Omental fat pad (tissue), 4 donors: ENCODE data around the gene RAP2B. TPM values are rescaled to one million over a fixed set of nuclear protein-coding genes. Genes with fewer than 3 reads are reported as not detected.

Experiments used
- ATAC-seq: fragments of 150-250 bp; one replicate; pipeline ENCODE4 v1.9.1; 2016; ENCODE audit warnings: mild to moderate bottlenecking, moderate library complexity; ENCODE audit not compliant: low FRiP score
- DNase-seq: peaks from one replicate; pipeline ENCODE4 v3.0.0-alpha.2; 2019; ENCODE audit warnings: low spot score
- total RNA-seq, 4 donors: library from RNA; depleted of rRNA; stranded (reverse); fragments of >200 nt; gene quantifications; one replicate each; pipeline ENCODE4 v1.1.0, GENCODE V29; 2016
- TF ChIP-seq, protein P1 (sequence below), 3 donors: fragments of 450-650 bp; IDR thresholded peaks; one replicate each; pipeline ENCODE4 v1.5.1; 2016 to 2017; ENCODE audit warnings: antibody characterized with exemption in 3 of 3, mild to moderate bottlenecking in 3 of 3, moderate library complexity in 2 of 3

Gene RAP2B
- total RNA-seq, 4 donors from 2014 or later, result 14.7 to 28.1 (median 20.8) TPM

DNA sequence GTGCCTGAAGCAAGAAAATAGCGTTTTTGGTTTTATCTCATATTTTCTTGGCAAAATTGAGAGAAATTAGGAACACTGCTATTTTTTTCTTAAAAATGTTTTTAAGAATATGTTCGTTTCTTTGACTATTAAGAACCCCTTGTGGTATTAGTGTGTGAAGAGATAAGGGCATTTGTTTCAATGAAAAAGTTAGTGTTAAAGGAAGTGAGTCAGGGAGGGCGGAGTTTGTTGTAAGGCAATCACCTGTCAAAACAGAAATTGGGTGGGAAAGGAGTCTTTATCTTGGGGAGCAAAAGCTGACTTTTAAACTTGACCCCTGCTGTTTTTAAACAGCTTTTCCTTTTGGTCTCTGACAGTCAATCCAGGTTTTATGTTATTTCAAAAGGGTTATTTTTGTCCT lies 4.2 kb downstream of the RAP2B start:
- TF ChIP-seq, protein P1, sequence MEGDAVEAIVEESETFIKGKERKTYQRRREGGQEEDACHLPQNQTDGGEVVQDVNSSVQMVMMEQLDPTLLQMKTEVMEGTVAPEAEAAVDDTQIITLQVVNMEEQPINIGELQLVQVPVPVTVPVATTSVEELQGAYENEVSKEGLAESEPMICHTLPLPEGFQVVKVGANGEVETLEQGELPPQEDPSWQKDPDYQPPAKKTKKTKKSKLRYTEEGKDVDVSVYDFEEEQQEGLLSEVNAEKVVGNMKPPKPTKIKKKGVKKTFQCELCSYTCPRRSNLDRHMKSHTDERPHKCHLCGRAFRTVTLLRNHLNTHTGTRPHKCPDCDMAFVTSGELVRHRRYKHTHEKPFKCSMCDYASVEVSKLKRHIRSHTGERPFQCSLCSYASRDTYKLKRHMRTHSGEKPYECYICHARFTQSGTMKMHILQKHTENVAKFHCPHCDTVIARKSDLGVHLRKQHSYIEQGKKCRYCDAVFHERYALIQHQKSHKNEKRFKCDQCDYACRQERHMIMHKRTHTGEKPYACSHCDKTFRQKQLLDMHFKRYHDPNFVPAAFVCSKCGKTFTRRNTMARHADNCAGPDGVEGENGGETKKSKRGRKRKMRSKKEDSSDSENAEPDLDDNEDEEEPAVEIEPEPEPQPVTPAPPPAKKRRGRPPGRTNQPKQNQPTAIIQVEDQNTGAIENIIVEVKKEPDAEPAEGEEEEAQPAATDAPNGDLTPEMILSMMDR (IDR thresholded peaks at IDR 0.05), result no peak
- ATAC-seq, result no peak
- DNase-seq, result no peak

- DNase-seq (no peak), ATAC-seq (no peak)
- TF ChIP-seq, protein P1 (IDR thresholded peaks at IDR 0.05), result no peak
Observed at GRCh38 chr3:153166796-153167195, 4.8 kb downstream of the RAP2B start.

- TF ChIP-seq, protein P1 (IDR thresholded peaks at IDR 0.05), result no peak
Observed at GRCh38 chr3:153169793-153170383, 7.9 kb downstream of the RAP2B start.

DNA sequence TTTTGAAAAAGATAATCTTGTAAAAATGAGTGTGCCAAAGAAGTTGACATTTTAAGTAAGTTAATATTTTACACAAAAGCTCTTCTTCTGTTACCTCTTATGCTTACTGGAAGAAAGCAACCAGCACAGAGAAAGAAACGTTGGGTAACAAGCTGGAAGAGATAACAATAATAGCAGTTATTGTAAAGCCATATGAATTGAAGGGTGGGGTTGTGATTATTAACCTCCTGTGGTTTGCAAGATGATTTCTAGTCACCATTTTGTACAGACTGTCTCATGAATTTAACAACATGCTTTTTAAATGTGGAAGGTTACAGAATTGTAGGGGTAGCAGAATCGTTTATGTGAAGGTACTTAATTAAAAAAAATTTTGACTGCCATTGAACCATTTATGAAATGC lies 9.2 kb downstream of the RAP2B start:
- DNase-seq, result no peak

More at GRCh38 chr3:153169793-153170383, 7.9 kb downstream of the RAP2B start:
- no peak for DNase-seq
- no peak for ATAC-seq

DNA sequence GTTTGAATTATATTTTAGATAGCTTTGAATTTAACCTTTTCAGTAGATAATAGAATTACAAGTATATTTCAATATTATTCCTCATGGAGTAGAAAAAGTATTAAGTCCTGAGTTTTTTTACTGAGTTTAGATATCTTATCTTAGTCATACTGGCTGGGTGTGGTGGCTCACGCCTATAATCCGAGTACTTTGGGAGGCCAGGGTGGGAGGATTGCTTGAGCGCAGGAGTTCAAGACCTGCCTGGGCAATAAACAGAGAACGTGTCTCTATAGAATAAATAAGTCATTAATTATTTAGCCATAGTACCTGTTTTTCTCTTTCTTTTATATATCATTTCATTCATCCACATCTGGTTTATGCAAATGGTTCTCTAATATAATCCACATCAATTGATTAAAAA lies 9.9 kb downstream of the RAP2B start:
- no peak for DNase-seq
- no peak for ATAC-seq

More for the DNA sequence above, 9.2 kb downstream of the RAP2B start:
- TF ChIP-seq, protein P1 (IDR thresholded peaks at IDR 0.05), result no peak
- no peak for ATAC-seq

GRCh38 chr3:153172796-153173757 lies 11.1 kb downstream of the RAP2B start:
- TF ChIP-seq, protein P1 (IDR thresholded peaks at IDR 0.05), result no peak
- DNase-seq, result no peak
- no peak for ATAC-seq

More for the DNA sequence above, 9.9 kb downstream of the RAP2B start:
- TF ChIP-seq, protein P1 (IDR thresholded peaks at IDR 0.05), result no peak
